K562 (cell line): ENCODE measurements around the gene FAM50A. TPM values are rescaled to one million over a fixed set of nuclear protein-coding genes. Genes with fewer than 3 reads are reported as not detected.

Source experiments
- ASH1L ChIP-seq: fragments of 450-650 bp; IDR thresholded peaks from 2 replicates; pipeline ENCODE4 v1.6.1; 2018; ENCODE audit warnings: borderline replicate concordance, mild to moderate bottlenecking, low read depth; ENCODE audit not compliant: partially characterized antibody
- CBFA2T3 ChIP-seq: fragments of 450-650 bp; IDR thresholded peaks from 2 replicates; pipeline ENCODE4 v1.6.1; 2017
- DDX20 ChIP-seq: fragments of 450-650 bp; IDR thresholded peaks from 2 replicates; pipeline ENCODE4 v1.6.1; 2016; ENCODE audit warnings: missing genetic modification characterization, low read depth, mild to moderate bottlenecking, missing compliant biosample characterization, moderate library complexity
- HDAC2 ChIP-seq: fragments of 450-650 bp; IDR thresholded peaks from 2 replicates; pipeline ENCODE4 v1.6.1; 2016; ENCODE audit warnings: mild to moderate bottlenecking
- HDAC6 ChIP-seq: IDR thresholded peaks from 2 replicates; pipeline ENCODE4 v1.6.1; 2012; ENCODE audit warnings: low read depth, mild to moderate bottlenecking, control low read depth, inconsistent platforms, low read length, moderate library complexity
- RFX1 ChIP-seq: fragments of 450-650 bp; IDR thresholded peaks from 2 replicates; pipeline ENCODE4 v1.6.1; 2016; ENCODE audit warnings: mild to moderate bottlenecking, moderate library complexity
- RNF2 ChIP-seq: sonication (generic); IDR thresholded peaks from 2 replicates; pipeline ENCODE4 v1.6.1; 2016
- SIX5 ChIP-seq, 2 experiments: IDR thresholded peaks; 2 replicates each; pipeline ENCODE4 v1.6.1; 2011; ENCODE audit warnings: low read length in 2 of 2, borderline replicate concordance in 1 of 2, low read depth in 1 of 2, mild to moderate bottlenecking in 1 of 2, moderate library complexity in 1 of 2; ENCODE audit not compliant: insufficient read depth in 1 of 2
- SP2 ChIP-seq: IDR thresholded peaks from 2 replicates; pipeline ENCODE4 v1.6.1; 2011; ENCODE audit warnings: mild to moderate bottlenecking, low read depth, low read length, moderate library complexity; ENCODE audit not compliant: poor library complexity, severe bottlenecking; ENCODE audit errors: extremely low read depth
- SRSF3 ChIP-seq: fragments of 200-400 bp; formaldehyde crosslinking; IDR thresholded peaks from 2 replicates; pipeline ENCODE4 v1.6.1; 2016; ENCODE audit warnings: mild to moderate bottlenecking, low read length, moderate library complexity; ENCODE audit not compliant: insufficient read depth
- SRSF9 ChIP-seq: fragments of 200-400 bp; formaldehyde crosslinking; IDR thresholded peaks from 2 replicates; pipeline ENCODE4 v1.6.1; 2017; ENCODE audit warnings: low read depth, low read length, borderline replicate concordance
- THRAP3 ChIP-seq: fragments of 450-650 bp; IDR thresholded peaks from 2 replicates; pipeline ENCODE4 v1.6.1; 2016; ENCODE audit warnings: mild to moderate bottlenecking, inconsistent platforms, borderline replicate concordance
- ZNF507 ChIP-seq: conservative IDR thresholded peaks from 2 replicates; pipeline ENCODE4 v1.6.1; 2017; ENCODE audit warnings: missing genetic modification characterization, missing compliant biosample characterization
- polyA plus RNA-seq, 8 experiments: library from polyadenylated mRNA; depleted of rRNA in 4 of 8; stranded (reverse) in 5 of 8; unstranded in 3 of 8; fragments of >200 nt; fragmentation: Nextera tagmentation in 2 of 8; fragmentation: Illumina TruSeq in 1 of 8; extraction: Ambion mirVana in 2 of 8; extraction: Trizol in 1 of 8; gene quantifications; 2 replicates each; pipeline versions ENCODE4 v1.2.1 to v1.2.3, GENCODE V29; 2011 to 2014; ENCODE audit warnings: inconsistent platforms in 1 of 8, missing spikeins in 1 of 8
- total RNA-seq, 7 experiments: library from RNA; depleted of rRNA in 6 of 7; stranded (reverse); fragments of >200 nt in 6 of 7; fragmentation: Illumina TruSeq in 2 of 7; extraction: Trizol in 2 of 7; gene quantifications; 2 replicates each; pipeline versions ENCODE4 v1.2.1 to v1.2.3, GENCODE V29; 2011 to 2021; ENCODE audit warnings: low replicate concordance in 1 of 7
- TF ChIP-seq, protein P1 (sequence below): fragments of 200-600 bp; sonication (generic); IDR thresholded peaks from one replicate; pipeline ENCODE4 v1.6.1; 2012; ENCODE audit warnings: mild to moderate bottlenecking, low read depth, low read length, inconsistent platforms
- TF ChIP-seq, protein P2 (sequence below): fragments of 250-450 bp; sonication (Bioruptor Pico); IDR thresholded peaks from 2 replicates; pipeline ENCODE4 v1.4.0; 2020

FAM50A gene
- total and polyA plus RNA-seq, 9 of the 15 experiments (the other 6 are each of a cell fraction or from before 2014, with no cell fraction given): 4.4 to 114 (median 67.3) TPM

DNA sequence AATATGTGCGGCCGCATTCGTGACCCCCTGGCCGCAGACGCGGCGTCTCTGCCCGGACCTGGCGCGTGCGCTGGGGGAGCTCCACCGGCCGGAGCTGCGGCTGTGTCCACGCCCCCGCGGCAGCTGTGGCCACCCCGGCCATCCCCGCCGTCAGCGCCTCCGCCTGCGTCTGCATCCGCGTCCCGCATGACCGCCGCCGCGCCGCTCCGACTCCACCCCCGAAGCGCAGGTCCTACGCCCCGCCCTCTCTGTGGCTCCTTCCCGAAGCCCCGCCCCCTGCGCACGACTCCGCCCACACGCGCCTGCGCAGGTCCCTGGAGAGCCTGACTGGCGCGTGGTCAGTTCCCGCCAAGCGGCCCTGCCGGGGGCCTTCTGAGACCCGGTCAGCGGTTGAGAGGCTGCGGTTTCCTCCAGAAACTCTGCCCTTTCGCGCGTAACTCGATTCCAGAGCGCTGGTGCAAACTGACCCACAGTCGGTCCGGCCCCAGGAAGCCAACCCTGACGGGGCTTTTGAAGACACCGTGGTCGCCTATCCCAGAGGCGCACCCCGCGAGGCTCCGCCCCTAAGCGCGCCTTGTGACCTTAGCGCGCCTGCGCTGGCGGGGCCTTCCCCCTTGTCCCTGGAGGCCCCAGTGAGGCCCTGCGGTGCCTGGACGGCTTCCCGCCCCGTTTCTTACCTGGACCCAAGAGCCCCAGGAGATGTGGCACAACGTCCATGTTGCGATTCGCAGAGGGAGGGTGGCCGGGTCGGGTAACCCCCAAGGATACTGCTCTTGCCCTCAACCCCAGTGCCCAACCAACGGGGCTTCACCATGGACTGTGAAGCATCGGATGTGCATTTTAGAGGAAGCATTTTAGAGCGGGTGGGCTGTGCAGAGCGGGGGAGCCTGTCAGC lies 35.0 kb downstream of the FAM50A start, which contains the start of gene LAGE3 (continued):
- TF ChIP-seq, protein P1, sequence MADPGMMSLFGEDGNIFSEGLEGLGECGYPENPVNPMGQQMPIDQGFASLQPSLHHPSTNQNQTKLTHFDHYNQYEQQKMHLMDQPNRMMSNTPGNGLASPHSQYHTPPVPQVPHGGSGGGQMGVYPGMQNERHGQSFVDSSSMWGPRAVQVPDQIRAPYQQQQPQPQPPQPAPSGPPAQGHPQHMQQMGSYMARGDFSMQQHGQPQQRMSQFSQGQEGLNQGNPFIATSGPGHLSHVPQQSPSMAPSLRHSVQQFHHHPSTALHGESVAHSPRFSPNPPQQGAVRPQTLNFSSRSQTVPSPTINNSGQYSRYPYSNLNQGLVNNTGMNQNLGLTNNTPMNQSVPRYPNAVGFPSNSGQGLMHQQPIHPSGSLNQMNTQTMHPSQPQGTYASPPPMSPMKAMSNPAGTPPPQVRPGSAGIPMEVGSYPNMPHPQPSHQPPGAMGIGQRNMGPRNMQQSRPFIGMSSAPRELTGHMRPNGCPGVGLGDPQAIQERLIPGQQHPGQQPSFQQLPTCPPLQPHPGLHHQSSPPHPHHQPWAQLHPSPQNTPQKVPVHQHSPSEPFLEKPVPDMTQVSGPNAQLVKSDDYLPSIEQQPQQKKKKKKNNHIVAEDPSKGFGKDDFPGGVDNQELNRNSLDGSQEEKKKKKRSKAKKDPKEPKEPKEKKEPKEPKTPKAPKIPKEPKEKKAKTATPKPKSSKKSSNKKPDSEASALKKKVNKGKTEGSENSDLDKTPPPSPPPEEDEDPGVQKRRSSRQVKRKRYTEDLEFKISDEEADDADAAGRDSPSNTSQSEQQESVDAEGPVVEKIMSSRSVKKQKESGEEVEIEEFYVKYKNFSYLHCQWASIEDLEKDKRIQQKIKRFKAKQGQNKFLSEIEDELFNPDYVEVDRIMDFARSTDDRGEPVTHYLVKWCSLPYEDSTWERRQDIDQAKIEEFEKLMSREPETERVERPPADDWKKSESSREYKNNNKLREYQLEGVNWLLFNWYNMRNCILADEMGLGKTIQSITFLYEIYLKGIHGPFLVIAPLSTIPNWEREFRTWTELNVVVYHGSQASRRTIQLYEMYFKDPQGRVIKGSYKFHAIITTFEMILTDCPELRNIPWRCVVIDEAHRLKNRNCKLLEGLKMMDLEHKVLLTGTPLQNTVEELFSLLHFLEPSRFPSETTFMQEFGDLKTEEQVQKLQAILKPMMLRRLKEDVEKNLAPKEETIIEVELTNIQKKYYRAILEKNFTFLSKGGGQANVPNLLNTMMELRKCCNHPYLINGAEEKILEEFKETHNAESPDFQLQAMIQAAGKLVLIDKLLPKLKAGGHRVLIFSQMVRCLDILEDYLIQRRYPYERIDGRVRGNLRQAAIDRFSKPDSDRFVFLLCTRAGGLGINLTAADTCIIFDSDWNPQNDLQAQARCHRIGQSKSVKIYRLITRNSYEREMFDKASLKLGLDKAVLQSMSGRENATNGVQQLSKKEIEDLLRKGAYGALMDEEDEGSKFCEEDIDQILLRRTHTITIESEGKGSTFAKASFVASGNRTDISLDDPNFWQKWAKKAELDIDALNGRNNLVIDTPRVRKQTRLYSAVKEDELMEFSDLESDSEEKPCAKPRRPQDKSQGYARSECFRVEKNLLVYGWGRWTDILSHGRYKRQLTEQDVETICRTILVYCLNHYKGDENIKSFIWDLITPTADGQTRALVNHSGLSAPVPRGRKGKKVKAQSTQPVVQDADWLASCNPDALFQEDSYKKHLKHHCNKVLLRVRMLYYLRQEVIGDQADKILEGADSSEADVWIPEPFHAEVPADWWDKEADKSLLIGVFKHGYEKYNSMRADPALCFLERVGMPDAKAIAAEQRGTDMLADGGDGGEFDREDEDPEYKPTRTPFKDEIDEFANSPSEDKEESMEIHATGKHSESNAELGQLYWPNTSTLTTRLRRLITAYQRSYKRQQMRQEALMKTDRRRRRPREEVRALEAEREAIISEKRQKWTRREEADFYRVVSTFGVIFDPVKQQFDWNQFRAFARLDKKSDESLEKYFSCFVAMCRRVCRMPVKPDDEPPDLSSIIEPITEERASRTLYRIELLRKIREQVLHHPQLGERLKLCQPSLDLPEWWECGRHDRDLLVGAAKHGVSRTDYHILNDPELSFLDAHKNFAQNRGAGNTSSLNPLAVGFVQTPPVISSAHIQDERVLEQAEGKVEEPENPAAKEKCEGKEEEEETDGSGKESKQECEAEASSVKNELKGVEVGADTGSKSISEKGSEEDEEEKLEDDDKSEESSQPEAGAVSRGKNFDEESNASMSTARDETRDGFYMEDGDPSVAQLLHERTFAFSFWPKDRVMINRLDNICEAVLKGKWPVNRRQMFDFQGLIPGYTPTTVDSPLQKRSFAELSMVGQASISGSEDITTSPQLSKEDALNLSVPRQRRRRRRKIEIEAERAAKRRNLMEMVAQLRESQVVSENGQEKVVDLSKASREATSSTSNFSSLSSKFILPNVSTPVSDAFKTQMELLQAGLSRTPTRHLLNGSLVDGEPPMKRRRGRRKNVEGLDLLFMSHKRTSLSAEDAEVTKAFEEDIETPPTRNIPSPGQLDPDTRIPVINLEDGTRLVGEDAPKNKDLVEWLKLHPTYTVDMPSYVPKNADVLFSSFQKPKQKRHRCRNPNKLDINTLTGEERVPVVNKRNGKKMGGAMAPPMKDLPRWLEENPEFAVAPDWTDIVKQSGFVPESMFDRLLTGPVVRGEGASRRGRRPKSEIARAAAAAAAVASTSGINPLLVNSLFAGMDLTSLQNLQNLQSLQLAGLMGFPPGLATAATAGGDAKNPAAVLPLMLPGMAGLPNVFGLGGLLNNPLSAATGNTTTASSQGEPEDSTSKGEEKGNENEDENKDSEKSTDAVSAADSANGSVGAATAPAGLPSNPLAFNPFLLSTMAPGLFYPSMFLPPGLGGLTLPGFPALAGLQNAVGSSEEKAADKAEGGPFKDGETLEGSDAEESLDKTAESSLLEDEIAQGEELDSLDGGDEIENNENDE: no peak
- no peak for TF ChIP-seq ASH1L
- TF ChIP-seq THRAP3: no peak
- no peak for TF ChIP-seq ZNF507 (tag)
- no peak for TF ChIP-seq HDAC6
- peak; percentile 60; the same call in 1 of the 2 replicates for TF ChIP-seq HDAC2
- TF ChIP-seq SIX5 (IDR thresholded peaks at IDR 0.05; ENCODE audit: borderline replicate concordance in 1 of 2, insufficient read depth in 1 of 2, low read depth in 1 of 2, low read length in 2 of 2): no peak
- no peak for TF ChIP-seq SRSF9
- TF ChIP-seq CBFA2T3: peak; percentile 16; the same call in 1 of the 2 replicates
- TF ChIP-seq RNF2: peak; percentile 87
- TF ChIP-seq, protein P2, sequence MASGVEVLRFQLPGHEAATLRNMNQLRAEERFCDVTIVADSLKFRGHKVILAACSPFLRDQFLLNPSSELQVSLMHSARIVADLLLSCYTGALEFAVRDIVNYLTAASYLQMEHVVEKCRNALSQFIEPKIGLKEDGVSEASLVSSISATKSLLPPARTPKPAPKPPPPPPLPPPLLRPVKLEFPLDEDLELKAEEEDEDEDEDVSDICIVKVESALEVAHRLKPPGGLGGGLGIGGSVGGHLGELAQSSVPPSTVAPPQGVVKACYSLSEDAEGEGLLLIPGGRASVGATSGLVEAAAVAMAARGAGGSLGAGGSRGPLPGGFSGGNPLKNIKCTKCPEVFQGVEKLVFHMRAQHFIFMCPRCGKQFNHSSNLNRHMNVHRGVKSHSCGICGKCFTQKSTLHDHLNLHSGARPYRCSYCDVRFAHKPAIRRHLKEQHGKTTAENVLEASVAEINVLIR (CRISPR knock-in tag): no peak
- TF ChIP-seq DDX20 (tag): no peak
- TF ChIP-seq RFX1: no peak
- no peak for TF ChIP-seq SP2
- TF ChIP-seq SRSF3: no peak
